Measurements from ENCODE around the gene PIEZO1.

The PIEZO1 gene

GRCh38 chr16:88753191-88753590 lies 31.8 kb downstream of the PIEZO1 start:
- DNase-seq (ENCODE audit: low read depth), result no peak

GRCh38 chr16:88752386-88753002 lies 32.5 kb downstream of the PIEZO1 start:
- no peak for DNase-seq (ENCODE audit: low read depth)

GRCh38 chr16:88750854-88751253 lies 34.2 kb downstream of the PIEZO1 start:
- DNase-seq (ENCODE audit: low read depth), result no peak

GRCh38 chr16:88749358-88749757 lies 35.7 kb downstream of the PIEZO1 start:
- DNase-seq (ENCODE audit: low read depth), result no peak

GRCh38 chr16:88748364-88748763 lies 36.7 kb downstream of the PIEZO1 start:
- DNase-seq (ENCODE audit: low read depth), result no peak

- DNase-seq (ENCODE audit: low read depth), result no peak
Observed at GRCh38 chr16:88747588-88748301, 37.3 kb downstream of the PIEZO1 start.

GRCh38 chr16:88746506-88746905 lies 38.5 kb downstream of the PIEZO1 start:
- no peak for DNase-seq (ENCODE audit: low read depth)

GRCh38 chr16:88744577-88745521 lies 40.2 kb downstream of the PIEZO1 start:
- DNase-seq (ENCODE audit: low read depth), result no peak

GRCh38 chr16:88743693-88744576 lies 41.1 kb downstream of the PIEZO1 start:
- DNase-seq (ENCODE audit: low read depth), result peak; percentile 63

- DNase-seq (ENCODE audit: low read depth), result no peak
Observed at GRCh38 chr16:88742896-88743605, 42.0 kb downstream of the PIEZO1 start.

- no peak for DNase-seq (ENCODE audit: low read depth)
Observed at GRCh38 chr16:88741368-88741767, 43.7 kb downstream of the PIEZO1 start.

- DNase-seq (ENCODE audit: low read depth), result no peak
Observed at GRCh38 chr16:88740727-88741055, 44.3 kb downstream of the PIEZO1 start.

- DNase-seq (ENCODE audit: low read depth), result no peak
Observed at GRCh38 chr16:88739977-88740726, 44.9 kb downstream of the PIEZO1 start.

GRCh38 chr16:88739139-88739976 lies 45.7 kb downstream of the PIEZO1 start:
- no peak for DNase-seq (ENCODE audit: low read depth)

GRCh38 chr16:88738151-88739084 lies 46.6 kb downstream of the PIEZO1 start:
- DNase-seq (ENCODE audit: low read depth), result no peak

GRCh38 chr16:88737298-88738150 lies 47.5 kb downstream of the PIEZO1 start:
- DNase-seq (ENCODE audit: low read depth), result peak; percentile 72

GRCh38 chr16:88736496-88736895 lies 48.5 kb downstream of the PIEZO1 start:
- no peak for DNase-seq (ENCODE audit: low read depth)

Data from activated T-helper 1 cell treated with Interleukin-2 at 50 U/mL for 16 hours (primary cell).